ENCODE results near the gene BAZ2A.
"Not testable (repeated sequence)": the region's sequence is repeated elsewhere in the genome, so short reads cannot be mapped to it uniquely, and the experiment has no call there.

The BAZ2A gene

GRCh38 chr12:56591961-56592360 lies 38.2 kb downstream of the BAZ2A start:
- no peak for DNase-seq

- DNase-seq = no peak
Measured at GRCh38 chr12:56591126-56591525, 39.0 kb downstream of the BAZ2A start.

- DNase-seq = no peak
Measured at GRCh38 chr12:56590237-56590830, 39.8 kb downstream of the BAZ2A start.

GRCh38 chr12:56589783-56590182 lies 40.3 kb downstream of the BAZ2A start:
- no peak for DNase-seq

GRCh38 chr12:56585098-56585497 lies 45.0 kb downstream of the BAZ2A start:
- DNase-seq = no peak

GRCh38 chr12:56581418-56582145 lies 48.5 kb downstream of the BAZ2A start:
- no peak for DNase-seq

GRCh38 chr12:56578983-56579546 lies 51.1 kb downstream of the BAZ2A start:
- no peak for DNase-seq

- not testable (repeated sequence) for DNase-seq
Measured at GRCh38 chr12:56577248-56577647, 52.9 kb downstream of the BAZ2A start.

- no peak for DNase-seq
Measured at GRCh38 chr12:56574210-56574609, 55.9 kb downstream of the BAZ2A start.

GRCh38 chr12:56572288-56572687 lies 57.8 kb downstream of the BAZ2A start:
- DNase-seq = no peak

- no peak for DNase-seq
Measured at GRCh38 chr12:56571121-56571520, 59.0 kb downstream of the BAZ2A start.

GRCh38 chr12:56568146-56568545 lies 62.0 kb downstream of the BAZ2A start:
- DNase-seq = no peak

- no peak for DNase-seq
Measured at GRCh38 chr12:56565510-56566101, 64.5 kb downstream of the BAZ2A start.

- no peak for DNase-seq
Measured at GRCh38 chr12:56551070-56551469, 79.1 kb downstream of the BAZ2A start.

GRCh38 chr12:56546680-56547079 lies 83.4 kb downstream of the BAZ2A start:
- no peak for DNase-seq

Data from NCI-H1694 (cell line).